ENCODE measurements around the gene GRB7.

GRCh38 chr17:39716879-39717536 is 20.7 kb upstream of the GRB7 start:
- no peak for TF ChIP-seq POLR2A (IDR thresholded peaks at IDR 0.05; ENCODE audit: low read depth, low read length)
- TF ChIP-seq TAF1 (IDR thresholded peaks at IDR 0.05; ENCODE audit: borderline replicate concordance, low read depth, low read length): no peak
